NCI-H1048 (cell line): ENCODE measurements around the gene CLHC1.
"Not testable (repeated sequence)": the region's sequence is repeated elsewhere in the genome, so short reads cannot be mapped to it uniquely, and the experiment has no call there.

Experiments used
- DNase-seq: peaks from one replicate; lab custom pipeline; 2025; lab: John Stamatoyannopoulos, UW

Gene CLHC1

DNA sequence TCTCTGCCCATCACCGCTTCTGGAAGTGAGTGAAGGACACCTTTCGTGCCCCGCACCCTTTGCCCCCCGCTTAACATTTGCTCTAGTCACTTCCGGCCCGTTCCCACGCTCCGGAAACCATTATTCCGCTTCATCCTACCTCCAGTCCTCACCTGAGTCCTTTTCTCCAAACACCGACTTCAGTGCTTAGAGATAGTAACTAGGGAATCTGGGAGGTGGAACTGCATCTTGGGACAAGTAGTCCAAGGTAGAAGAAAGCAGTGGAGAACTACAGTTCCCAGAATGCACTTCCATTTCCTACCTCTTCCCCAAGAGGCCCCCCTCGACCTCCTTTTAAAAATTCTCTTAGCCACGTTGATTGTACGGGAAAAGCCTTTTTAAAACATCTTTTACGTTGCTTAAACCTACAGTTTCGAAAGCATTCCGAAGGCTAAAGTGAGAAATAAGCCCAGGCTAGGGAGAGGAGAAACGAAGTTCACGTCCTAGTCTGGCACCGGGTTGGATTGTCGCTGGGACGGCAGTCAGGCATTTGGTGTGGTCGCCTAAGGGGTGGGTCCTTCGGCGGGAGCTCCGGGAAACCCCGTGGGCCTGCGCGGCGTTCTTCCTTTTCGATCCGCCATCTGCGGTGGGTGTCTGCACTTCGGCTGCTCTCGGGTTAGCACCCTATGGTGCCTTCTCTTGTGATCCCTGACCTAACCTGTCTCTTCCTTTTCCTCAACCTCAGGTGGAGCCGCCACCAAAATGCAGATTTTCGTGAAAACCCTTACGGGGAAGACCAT, at the start of gene CLHC1, which contains the start of gene RPS27A:
TSS of gene CLHC1 (minus strand) at position 210 of the 779 bp plus-strand sequence. CDS start 9,882 bp downstream, outside the sequence.
TSS of gene RPS27A (plus strand) at position 605 of the 779 bp plus-strand sequence. CDS start at position 742, 137 bp downstream.
- peak; percentile 90 for DNase-seq

DNA sequence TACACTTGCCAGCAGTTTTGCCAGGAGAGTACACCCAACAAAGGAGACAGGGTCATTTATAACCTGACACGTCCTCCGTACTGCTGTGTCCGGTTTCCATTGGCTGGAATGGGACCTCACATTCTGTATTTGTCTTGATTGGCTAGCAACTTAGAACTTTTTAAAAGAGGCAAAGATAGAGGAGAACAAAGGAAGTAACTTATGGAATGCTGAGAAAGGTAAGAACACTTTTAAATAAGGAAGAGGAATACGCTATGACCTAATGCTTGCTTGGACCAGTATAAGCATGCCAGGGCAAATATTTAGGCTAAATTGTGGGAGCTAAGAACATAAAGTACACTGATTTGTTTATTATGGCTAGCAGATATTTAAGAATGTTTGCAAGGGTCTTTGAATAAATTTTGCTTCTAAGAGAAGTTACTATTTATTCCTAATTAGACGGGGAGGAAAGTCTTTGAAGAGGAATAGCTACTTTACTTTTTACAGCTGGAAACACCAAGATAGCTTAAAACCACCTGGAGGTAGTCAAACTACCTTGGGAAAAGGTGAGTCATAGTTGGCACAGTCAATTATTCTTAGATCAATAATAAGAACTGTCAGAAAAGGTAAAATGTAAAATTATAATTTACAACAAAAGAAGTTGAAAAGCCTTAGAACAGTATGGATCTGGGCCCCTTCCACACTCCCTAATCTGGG, 48.9 kb upstream of the CLHC1 start:
- not testable (repeated sequence) for DNase-seq

DNA sequence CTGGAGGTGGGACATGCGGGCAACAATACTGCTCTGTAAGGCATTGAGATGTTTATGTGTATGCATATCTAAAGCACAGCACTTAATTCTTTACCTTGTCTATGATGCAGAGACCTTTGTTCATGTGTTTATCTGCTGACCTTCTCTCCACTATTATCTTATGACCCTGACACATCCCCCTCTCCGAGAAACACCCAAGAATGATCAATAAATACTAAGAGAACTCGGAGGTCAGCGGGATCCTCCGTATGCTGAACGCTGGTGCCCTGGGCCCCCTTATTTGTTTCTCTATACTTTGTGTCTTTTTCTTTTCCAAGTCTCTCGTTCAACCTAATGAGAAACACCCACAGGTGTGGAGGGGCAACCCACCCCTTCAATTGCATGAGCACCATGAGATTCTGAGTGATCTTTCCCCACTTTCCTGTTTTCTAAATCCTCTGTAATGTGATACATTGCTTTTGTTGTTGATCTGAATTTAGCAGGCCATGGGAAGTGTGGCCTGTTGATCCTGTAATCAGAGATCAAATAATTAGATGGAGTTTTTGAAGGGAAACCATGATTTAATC, 47.8 kb upstream of the CLHC1 start:
- DNase-seq: not testable (repeated sequence)

DNA sequence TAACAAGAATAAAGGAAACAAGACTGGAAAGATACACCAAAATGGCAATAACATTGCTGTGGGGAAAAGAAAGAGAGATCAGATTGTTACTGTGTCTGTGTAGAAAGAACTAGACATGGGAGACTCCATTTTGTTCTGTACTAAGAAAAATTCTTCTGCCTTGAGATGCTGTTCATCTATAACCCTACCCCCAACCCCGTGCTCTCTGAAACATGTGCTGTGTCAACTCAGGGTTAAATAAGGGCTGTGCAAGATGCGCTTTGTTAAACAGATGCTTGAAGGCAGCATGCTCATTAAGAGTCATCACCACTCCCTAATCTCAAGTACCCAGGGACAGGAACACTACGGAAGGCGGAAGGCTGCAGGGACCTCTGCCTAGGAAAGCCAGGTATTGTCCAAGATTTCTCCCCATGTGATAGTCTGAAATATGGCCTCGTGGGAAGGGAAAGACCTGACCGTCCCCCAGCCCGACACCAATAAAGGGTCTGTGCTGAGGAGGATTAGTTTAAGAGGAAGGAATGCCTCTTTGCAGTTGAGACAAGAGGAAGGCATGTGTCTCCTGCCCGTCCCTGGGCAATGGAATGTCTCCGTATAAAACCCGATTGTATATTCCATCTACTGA, 47.2 kb upstream of the CLHC1 start:
- DNase-seq: not testable (repeated sequence)

DNA sequence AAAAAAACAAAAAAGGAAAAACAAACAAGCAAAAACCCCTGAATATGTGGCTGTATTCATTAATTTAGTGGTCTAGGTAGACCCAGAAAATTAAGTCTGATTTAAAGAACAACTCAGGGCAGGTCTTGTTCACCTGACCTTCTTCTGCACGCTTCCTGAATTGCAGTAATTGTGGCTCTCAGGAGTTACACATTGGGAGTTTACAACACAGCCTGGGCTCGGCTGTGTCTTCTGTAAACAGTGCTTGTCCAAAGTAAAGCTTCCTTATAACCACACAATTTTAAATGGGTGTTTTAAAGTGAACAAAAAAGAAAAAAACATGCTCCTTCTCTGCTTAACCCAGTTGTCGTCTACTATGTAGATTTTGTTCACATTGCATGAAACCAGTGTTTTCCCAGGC, 45.2 kb upstream of the CLHC1 start:
- DNase-seq: no peak

DNA sequence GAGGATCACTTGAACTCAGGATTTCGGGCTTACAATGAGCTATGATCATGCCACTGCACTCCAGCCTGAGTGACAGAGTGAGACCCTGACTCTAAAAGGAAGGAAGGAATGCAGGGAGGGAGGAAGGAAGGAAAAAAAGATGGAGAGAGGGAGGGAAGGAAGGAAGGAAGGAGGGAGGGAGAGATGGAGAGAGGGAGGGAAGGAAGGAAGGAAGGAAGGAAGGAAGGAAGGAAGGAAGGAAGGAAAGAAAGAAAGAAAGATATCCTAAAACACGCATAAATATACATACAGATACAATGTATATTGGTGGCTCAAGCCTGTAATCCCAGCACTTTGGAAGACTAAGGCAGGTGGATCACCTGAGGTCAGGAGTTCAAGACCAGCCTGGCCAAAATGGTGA, 42.3 kb upstream of the CLHC1 start:
- DNase-seq: not testable (repeated sequence)

DNA sequence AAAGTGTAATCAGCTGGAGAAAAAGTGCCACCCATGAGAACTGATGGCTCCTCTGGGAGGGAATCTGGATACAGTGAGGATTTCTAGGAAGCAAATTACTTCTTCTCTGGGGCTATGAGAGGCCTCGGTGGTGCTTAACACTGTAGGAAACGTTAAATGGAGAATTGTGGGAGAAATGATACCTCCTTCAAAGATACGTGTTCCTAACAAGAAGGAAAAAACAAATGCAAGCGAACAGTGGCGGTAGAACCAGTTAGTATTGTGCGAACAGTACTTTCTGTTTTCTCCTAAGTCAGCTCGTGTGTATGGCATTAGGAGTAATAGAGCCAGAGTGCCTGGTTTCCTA, 37.5 kb upstream of the CLHC1 start:
- DNase-seq: no peak

DNA sequence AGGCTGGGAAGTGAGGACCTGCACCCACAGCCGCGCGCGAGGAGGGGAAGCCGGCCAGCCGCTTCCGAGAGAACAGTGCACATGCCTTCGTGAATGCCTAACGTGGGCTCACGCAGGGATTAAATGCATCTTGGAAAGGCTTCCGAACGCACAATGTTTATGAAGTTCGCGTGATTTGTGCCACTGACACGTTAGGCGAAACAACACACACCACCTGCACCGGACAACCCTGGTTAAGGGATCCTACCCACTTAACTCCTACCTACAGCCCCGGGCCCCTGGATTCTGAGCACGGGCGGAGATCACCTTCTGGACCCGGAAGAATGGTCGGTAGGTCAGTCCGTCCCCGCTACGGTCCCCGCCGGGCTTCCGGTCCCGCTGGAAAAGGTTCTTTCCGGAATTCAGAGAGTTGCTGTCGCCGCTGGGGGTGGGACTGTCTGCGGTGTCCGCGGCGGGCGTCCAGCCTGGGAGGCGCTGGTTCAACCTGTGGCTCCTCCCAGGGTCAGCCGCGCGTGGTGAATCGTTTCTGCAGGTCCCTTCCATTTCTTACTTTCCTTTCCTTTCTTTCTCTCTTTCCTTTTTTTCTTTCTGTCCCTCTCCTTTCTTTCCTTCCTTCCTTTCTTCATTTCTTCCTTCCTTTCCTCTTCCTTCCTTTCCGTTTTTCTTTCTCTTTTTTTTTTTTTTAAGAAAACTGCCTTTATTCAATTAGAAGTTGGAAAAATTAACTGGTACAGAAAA, 37.0 kb upstream of the CLHC1 start, which contains the start of gene MTIF2:
TSS of gene MTIF2 (minus strand) at position 325 of the 738 bp plus-strand sequence. CDS start 5,373 bp downstream, outside the sequence.
- DNase-seq: peak; percentile 74

DNA sequence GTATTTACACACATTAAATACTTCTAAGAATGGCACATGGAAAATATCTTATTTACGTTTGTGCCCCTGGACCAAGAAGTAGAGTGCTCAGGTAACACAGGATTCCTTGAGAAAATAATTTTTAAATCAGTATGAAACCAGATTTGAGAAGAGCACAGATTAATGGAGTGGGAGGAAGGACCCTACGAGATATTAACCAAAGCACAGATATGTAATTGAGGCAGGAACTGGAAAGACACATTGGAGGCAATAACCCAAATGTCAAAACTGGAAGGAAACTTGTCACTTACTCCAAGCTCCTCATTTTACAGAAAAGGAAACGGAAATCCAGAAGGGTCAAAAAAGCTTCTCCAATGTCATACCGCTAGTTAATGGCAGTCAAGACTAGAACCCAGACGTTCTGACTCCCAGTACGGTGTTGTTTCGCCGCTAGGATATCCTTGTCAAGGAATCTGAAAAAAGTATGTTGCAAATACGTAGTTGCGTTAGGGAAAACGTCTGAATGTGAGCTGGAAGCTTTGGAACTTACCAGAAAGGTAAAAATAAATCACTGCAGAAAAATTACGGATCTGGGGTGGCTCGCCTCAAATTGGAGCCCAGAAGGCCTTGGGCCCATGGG, 36.3 kb upstream of the CLHC1 start:
- DNase-seq: no peak

DNA sequence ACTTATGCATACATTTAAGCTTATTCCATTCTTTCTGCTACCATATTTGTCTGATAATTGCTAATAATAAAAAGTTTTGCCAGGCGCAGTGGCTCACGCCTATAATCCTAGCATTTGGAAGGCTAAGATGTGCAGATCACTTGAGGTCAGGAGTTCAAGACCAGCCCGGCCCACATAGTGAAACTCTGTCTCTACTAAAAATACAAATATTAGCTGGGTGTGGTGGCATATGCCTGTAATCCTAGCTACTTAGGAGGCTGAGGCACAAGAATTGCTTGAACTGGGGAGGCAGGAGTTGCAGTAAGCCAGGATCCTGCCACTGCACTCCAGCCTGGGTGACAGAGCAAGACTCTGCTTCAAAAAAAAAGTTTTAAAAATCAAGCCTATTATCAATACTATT, 27.5 kb upstream of the CLHC1 start:
- not testable (repeated sequence) for DNase-seq

DNA sequence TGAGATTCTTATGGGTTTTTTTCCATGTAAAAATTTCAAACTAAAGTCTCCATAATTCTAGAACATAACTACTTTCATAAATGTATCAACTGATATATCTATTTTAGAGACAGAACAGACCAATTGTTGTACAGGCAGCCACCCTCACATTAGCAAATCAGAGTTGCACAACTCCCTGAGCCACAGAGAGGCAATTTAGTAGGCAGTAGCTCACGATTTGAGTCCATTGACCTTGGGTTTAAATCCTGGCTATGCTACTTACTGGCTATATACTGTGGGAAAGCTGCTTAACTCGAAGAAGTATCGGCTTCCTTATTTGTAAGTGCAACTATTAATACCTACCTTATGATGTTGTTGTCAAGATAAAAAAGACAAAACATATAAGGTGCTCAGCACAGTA, 20.7 kb upstream of the CLHC1 start:
- DNase-seq: no peak

DNA sequence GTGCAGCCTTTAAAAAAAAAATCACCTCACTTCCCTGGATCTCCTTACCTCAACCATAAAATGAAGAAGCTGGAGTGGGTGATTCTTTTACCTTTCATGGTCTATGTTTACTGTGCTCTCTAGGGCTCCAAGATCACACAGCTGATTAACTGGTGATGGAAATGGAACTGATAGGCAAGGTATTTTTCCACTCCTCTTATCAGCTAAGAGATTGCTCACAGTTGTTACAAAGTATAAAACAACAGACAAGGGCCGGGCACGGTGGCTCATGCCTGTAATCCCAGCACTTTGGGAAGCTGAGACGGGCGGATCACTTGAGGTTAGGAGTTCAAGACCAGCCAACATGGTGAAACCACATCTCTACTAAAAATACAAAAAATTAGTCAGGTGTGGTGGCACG, 14.9 kb upstream of the CLHC1 start:
- no peak for DNase-seq

DNA sequence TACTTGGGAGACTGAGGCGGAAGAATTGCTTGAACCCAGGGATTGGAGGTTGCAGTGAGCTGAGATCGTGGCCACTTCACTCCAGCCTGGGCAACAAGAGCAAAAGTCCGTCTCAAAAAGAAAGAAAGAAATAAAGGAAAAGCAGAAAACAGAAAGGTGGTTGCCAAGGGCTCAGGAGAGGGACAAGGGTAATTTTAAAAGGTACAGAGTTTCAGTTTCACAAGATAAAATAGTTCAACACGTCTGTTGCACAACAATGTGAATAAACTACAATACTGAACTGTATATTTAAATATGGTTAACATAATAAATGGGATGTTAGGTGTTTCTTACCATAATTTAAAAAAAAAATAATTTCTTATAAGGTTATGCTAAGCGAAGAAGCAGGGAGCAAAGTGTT, 13.3 kb upstream of the CLHC1 start:
- no peak for DNase-seq

DNA sequence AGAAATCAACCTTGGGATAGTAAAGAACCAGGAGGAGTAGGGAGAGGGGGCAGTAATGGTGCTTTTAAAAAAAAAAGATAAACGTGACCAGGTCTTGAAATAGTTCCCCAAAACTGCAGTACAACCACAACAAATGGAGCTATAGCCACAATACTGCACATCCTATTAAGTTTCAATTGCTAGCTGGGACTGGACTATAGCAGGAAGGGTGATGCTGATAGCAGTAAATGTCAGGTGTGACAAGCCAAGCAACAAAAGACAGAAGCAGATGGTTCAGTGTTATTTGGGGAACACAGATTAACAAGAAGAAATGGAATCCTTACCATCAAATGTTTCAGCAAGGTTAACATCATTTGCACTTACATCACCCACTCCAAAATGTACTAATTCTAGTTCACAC, 10.5 kb upstream of the CLHC1 start:
- DNase-seq: no peak

DNA sequence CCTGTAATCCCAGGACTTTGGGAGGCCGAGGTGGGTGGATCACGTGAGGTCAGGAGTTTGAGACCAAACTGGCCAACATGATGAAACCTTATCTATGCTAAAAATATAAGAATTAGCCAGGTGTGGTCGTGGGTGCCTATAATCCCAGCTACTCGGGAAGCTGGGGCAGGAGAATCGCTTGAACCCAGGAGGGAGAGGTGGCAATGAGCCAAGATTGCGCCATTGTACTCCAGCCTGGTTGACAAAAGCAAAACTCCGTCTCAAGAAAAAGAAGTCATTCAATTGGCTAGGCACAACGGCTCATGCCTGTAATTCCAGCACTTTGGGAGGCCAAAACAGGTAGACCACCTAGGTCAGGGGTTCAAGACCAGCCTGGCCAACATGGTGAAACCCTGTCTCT, 9.5 kb upstream of the CLHC1 start:
- not testable (repeated sequence) for DNase-seq

DNA sequence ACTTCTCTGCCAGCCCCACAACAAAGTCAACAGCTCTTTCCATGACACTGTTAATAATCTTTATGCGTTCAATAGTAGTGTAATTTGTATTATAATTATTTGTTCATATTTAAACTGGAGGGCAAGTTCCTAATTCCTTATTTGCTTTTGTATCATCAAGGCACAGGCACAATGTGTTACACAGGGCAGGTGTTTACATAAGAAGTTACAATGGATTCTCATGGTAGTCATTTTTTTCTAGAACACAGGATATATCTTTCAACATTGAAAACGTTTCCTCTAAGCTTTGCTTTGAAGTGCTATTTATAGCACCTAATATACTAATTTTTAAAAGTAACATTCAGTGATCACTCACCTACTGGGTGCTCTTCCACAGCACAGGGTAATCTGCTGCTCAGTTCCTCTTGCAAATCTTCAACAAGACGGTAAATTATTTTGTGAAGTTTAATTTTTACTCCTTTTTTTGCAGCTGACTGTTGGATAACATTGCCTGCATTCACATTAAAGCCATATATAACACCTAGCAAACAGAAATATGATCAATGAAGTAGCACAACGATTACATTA, 7.6 kb upstream of the CLHC1 start:
- no peak for DNase-seq

DNA sequence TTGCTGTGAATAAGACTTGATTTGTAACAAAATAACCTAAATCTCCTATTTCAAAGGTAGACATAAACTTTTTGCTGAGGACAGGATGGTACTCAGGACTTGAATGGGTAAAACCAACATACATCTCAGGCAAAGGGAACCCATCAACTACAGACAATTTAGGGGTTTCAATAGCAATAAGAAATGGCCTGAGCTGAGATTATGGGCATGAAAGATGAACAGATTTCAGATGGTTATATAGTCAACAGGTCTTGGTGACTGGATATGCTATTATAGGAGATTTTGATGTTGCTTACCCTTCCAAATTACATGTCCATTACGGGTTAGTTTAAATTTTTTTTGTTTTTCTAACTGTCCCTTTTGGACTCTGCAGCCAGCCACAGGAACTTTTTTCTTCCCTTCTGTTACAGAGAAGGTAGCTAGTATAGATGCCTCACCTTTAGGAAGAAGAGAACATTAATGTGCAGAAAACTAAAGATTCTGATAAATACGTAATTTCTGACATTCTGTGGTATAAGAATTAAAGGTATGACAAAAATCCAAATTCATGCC, 5.0 kb upstream of the CLHC1 start:
- no peak for DNase-seq

DNA sequence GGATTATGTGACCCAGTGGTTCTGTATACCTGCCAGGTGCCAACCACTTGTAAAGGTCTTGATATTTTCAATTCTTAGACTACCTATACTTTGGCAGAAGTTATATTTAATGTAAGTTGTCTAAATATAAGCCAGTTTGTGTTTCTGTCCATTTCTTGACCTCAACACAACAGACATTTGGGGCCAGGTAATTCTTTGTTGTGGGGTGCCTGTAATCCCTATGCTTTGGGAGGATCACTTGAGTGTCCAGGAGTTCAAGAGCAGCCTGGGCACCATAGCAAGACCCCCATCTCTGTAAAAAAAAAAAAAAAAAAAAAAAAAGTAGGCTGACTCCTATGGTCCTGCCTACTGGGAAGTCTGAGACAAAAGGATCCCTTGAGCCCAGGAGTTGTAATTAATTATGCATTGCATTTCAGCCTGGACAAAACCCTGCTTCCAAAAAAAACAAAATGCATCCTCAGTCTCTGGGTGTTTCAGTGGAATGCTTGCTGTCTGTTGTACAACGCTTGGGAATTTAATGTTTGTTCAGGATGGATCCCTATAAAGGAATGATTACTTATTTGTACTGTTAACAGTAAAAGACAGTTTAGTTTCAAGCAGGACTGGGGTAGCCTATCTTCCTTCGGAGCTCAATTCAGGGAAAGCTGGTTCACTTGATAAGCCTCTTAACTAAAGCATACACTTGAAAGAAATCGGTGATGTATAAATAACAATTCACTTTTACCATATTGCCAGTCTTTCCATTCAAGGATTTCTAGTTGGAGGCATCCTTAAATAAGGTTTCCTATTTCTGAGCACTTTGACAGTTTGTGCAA, 3.8 kb upstream of the CLHC1 start:
- no peak for DNase-seq

DNA sequence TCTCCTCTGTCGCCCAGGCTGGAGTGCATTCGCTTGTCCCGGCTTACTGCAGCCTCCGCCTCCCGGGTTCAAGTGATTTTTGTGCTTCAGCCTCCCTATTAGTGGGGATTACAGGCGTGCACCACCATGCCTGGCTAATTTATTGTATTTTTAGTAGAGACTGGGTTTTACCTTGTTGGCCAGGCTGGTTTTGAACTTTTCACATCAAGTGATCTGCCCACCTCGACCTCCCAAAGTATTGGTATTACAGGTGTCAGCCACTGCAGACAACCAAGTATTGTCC, 1.5 kb upstream of the CLHC1 start:
- DNase-seq: no peak
